B cell (primary cell): ENCODE results near the gene CEMIP2.

ENCODE experiments used
- CTCF ChIP-seq: fragments of 200-600 bp; IDR thresholded peaks from one replicate; pipeline ENCODE4 v1.8.0; 2022; ENCODE audit warnings: antibody characterized with exemption, mild to moderate bottlenecking
- EZH2 ChIP-seq: IDR thresholded peaks from 2 replicates; pipeline ENCODE4 v1.6.1; 2012; ENCODE audit warnings: borderline replicate concordance, low read depth, mild to moderate bottlenecking, moderate library complexity, low read length; ENCODE audit not compliant: insufficient read depth, poor library complexity, severe bottlenecking

DNA sequence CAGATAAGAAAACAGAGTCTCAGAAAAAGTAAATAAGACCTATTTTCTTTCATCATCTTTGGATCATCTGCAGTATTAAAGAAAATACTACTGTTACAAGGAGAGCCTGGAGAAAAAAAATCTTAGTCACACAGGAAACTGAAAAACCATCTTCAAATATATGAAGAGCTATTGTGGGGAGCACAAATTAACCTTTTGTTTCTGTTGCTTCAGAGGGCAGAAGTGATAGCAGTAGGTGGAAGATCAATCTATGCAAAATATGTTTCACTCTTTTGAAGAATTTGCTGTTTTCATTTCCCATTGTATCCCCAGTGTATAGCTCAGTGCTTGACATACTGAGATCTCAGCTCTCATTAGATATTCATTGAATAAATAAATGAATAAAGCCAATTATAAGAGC lies 13.1 kb upstream of the CEMIP2 start:
- TF ChIP-seq CTCF (no peak), EZH2 (no peak)
